PC-3 (cell line): Measurements from ENCODE around the gene CNTNAP2. TPM values are rescaled to one million over a fixed set of nuclear protein-coding genes. Genes with fewer than 3 reads are reported as not detected.
A peak's percentile ranks its signal among the peaks of the same experiment; 100 is the strongest.

Source experiments
- ATAC-seq: fragments of 200-7000 bp; cut with Tn5 transposase; 2 replicates; pipeline ENCODE4 v1.9.1; 2020; ENCODE audit warnings: mild to moderate bottlenecking, moderate library complexity
- BruUV-seq: library from RNA; stranded (reverse); fragments of 400-500 nt; replicated peaks from 2 replicates; lab custom pipeline; 2021; lab: Mats Ljungman, UMichigan
- CTCF ChIA-PET: fragments of 300-600 bp; sonication (Branson Sonifier 250); formaldehyde crosslinking; loops from one replicate; lab custom pipeline; 2022; ENCODE audit warnings: antibody characterized with exemption; lab: Charles Lee
- POLR2A ChIA-PET: fragments of 300-600 bp; sonication (Branson Sonifier 250); formaldehyde crosslinking; loops from one replicate; lab custom pipeline; 2022; ENCODE audit warnings: antibody characterized with exemption; ENCODE audit not compliant: unreplicated experiment; lab: Charles Lee
- DNase-seq: peaks from one replicate; pipeline ENCODE4 v3.0.0-alpha.2; 2015
- H2AFZ ChIP-seq: fragments of 300-600 bp; sonication (generic); 2 replicates; pipeline ENCODE4 v1.6.0; 2016; ENCODE audit warnings: antibody characterized with exemption, low read length
- H3F3A ChIP-seq: fragments of 300-600 bp; sonication (generic); one replicate; pipeline ENCODE4 v1.6.0; 2017; ENCODE audit warnings: antibody characterized with exemption, low read length, control low read depth, mild to moderate bottlenecking; ENCODE audit not compliant: unreplicated experiment
- H3K27ac ChIP-seq: fragments of 300-600 bp; sonication (generic); 2 replicates; pipeline ENCODE4 v1.5.1; 2016; ENCODE audit warnings: mild to moderate bottlenecking, low read length
- H3K27me3 ChIP-seq: fragments of 300-600 bp; sonication (generic); 2 replicates; pipeline ENCODE4 v1.6.1; 2016; ENCODE audit warnings: low read length, mixed read lengths
- H3K36me3 ChIP-seq: fragments of 300-600 bp; sonication (generic); 2 replicates; pipeline ENCODE4 v1.6.1; 2016; ENCODE audit warnings: low read depth, mixed run types, low read length, mixed read lengths
- H3K4me1 ChIP-seq: fragments of 300-600 bp; sonication (generic); 2 replicates; pipeline ENCODE4 v1.5.1; 2016; ENCODE audit warnings: low read length; ENCODE audit not compliant: insufficient read depth
- H3K4me2 ChIP-seq: fragments of 300-600 bp; sonication (generic); 2 replicates; pipeline ENCODE4 v1.6.0; 2016; ENCODE audit warnings: low read length
- H3K4me3 ChIP-seq: fragments of 300-600 bp; sonication (generic); 2 replicates; pipeline ENCODE4 v1.5.1; 2016; ENCODE audit warnings: mild to moderate bottlenecking, low read length, mixed read lengths
- H3K79me2 ChIP-seq: fragments of 300-600 bp; sonication (generic); 2 replicates; pipeline ENCODE4 v1.6.1; 2017; ENCODE audit warnings: low read length, mixed read lengths
- H3K9ac ChIP-seq: fragments of 300-600 bp; sonication (generic); 2 replicates; pipeline ENCODE4 v1.6.0; 2016; ENCODE audit warnings: mild to moderate bottlenecking, low read length
- H3K9me2 ChIP-seq: fragments of 300-600 bp; sonication (generic); replicated peaks from 2 replicates; pipeline ENCODE4 v1.6.1; 2016; ENCODE audit warnings: mixed run types, low read length, mixed read lengths
- H3K9me3 ChIP-seq: fragments of 300-600 bp; sonication (generic); 2 replicates; pipeline ENCODE4 v1.6.1; 2016; ENCODE audit warnings: low read length, mixed read lengths
- H4K20me1 ChIP-seq: fragments of 300-600 bp; sonication (generic); 2 replicates; pipeline ENCODE4 v1.6.1; 2016; ENCODE audit warnings: low read length, mixed read lengths
- CTCF ChIP-seq: fragments of 300-600 bp; sonication (generic); conservative IDR thresholded peaks from 2 replicates; pipeline ENCODE4 v1.5.1; 2017; ENCODE audit warnings: antibody characterized with exemption, low read depth, mild to moderate bottlenecking, low read length
- EZH2 ChIP-seq: fragments of 300-600 bp; sonication (generic); IDR thresholded peaks from one replicate; pipeline ENCODE4 v1.6.1; 2017; ENCODE audit warnings: antibody characterized with exemption, mild to moderate bottlenecking, low read length; ENCODE audit not compliant: unreplicated experiment
- EZH2phosphoT487 ChIP-seq: fragments of 300-600 bp; sonication (generic); IDR thresholded peaks from 2 replicates; pipeline ENCODE4 v1.6.1; 2018; ENCODE audit warnings: mild to moderate bottlenecking, antibody characterized with exemption, low read length, borderline replicate concordance
- intact Hi-C: fragments of 100-400 bp; cut with micrococcal nuclease; formaldehyde crosslinking; loops from 2 replicates; pipeline ENCODE4 v1.9.0; 2023
- total RNA-seq: library from RNA; depleted of rRNA; stranded (reverse); fragments of >200 nt; gene quantifications from 2 replicates; pipeline ENCODE4 v1.2.3, GENCODE V29; 2014

Gene CNTNAP2
- total RNA-seq, 1 experiment from 2014 or later: 1.5 TPM

DNA sequence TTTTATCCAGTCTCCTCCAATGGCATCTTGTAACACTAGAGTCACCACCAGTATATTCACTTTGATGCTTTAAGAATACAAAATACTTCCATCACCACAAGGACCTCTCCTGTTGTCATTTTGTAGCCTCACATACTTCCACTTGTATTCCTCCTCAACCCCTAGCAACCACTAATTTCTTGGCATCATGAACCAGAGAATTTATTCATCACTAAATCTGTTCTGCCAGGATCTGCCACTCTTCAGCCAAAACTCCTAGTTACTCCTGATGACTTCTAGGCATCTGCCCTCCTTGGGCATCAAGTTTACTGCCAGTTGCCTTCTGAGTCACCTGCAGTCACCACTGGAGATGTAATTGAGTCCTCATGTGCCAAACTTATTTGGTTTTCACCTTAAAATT, 906.8 kb downstream of the CNTNAP2 start:
- Histone ChIP-seq H3K9me3 (no peaks in the 10 kb centered on the region), H4K20me1 (no peaks in the 10 kb centered on the region), H3K27me3 (no peaks in the 10 kb centered on the region), H3K36me3 (no peaks in the 10 kb centered on the region), H3K9ac (no peak overlapping the region), H3K4me3 (no peak overlapping the region), H3F3A (no peaks in the 10 kb centered on the region), H3K79me2 (no peaks in the 10 kb centered on the region), H2AFZ (no peak overlapping the region), H3K9me2 (no peaks in the 10 kb centered on the region), H3K4me1 (no peaks in the 10 kb centered on the region), H3K27ac (no peak overlapping the region), H3K4me2 (no peak overlapping the region)
- no TSS peak for BruUV-seq
- ChIA-PET CTCF (no interaction called here), POLR2A (no interaction called here)
- TF ChIP-seq EZH2phosphoT487: no peak
- no peak for TF ChIP-seq EZH2
- no peak for TF ChIP-seq CTCF
- no peak for ATAC-seq
- intact Hi-C loops: no loop called here
- no peak for DNase-seq

DNA sequence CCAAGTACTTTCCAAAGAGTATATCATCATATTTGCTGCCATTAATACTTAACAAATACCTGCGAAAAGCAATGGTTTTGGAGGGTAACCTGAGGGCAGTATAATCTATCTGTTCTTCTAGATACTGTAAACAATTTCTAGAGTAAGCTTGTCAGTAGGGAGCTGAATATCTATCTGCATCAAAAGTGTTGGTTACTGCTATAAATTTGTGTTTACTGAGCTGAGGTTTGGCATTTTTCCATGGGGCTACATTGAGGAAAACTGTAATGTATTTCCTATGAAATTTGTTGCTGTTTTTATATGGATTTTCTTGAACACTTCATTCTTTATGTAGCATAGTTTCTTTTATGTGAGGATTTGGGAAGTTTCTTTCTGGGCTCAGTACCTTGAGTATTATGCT, 913.4 kb downstream of the CNTNAP2 start:
- Histone ChIP-seq H3K4me1 (no peaks in the 10 kb centered on the region), H2AFZ (no peak overlapping the region), H3K9ac (no peak overlapping the region), H3K79me2 (no peaks in the 10 kb centered on the region), H3K4me3 (no peak overlapping the region), H3K9me2 (no peaks in the 10 kb centered on the region), H3K27me3 (no peaks in the 10 kb centered on the region), H3K27ac (no peak overlapping the region), H3K9me3 (no peaks in the 10 kb centered on the region), H3K36me3 (no peaks in the 10 kb centered on the region), H4K20me1 (no peaks in the 10 kb centered on the region), H3K4me2 (no peak overlapping the region), H3F3A (no peaks in the 10 kb centered on the region)
- BruUV-seq: no TSS peak
- DNase-seq (peak; percentile 34), ATAC-seq (peak; percentile 50)
- intact Hi-C loops: loop anchor here (5.0 to 10.0 kb wide), 2 partner anchors 295 to 1057 kb away; no protein-coding TSS in a partner anchor
- POLR2A ChIA-PET: no interaction called here
- CTCF ChIA-PET: no interaction called here
- TF ChIP-seq EZH2 (no peak), CTCF (no peak), EZH2phosphoT487 (no peak)

DNA sequence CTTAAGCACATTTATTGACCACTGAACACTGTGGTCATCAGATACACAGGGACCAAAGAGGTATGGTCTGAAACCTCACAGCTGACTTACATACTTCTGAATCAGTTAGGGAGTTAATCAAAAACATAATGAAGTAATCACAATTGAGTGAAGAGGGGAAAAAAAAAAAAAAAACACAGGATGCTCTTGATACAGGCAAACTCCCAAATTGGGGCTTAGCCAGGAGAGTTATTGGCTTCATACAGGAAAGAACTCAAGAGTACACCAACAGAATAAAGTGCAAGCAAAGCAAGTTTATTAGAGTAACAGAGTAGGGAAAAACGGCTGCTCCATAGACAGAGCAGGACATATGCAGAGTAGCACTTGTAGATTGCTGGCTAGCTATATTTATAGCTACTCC, 917.0 kb downstream of the CNTNAP2 start:
- no peak overlapping the region for H2AFZ ChIP-seq
- H3K27me3 ChIP-seq: no peaks in the 10 kb centered on the region
- ChIA-PET CTCF (no interaction called here), POLR2A (no interaction called here)
- no peaks in the 10 kb centered on the region for H3F3A ChIP-seq
- no peaks in the 10 kb centered on the region for H3K79me2 ChIP-seq
- ATAC-seq (no peak), DNase-seq (no peak)
- H3K36me3 ChIP-seq: no peaks in the 10 kb centered on the region
- no TSS peak for BruUV-seq
- TF ChIP-seq EZH2phosphoT487: no peak
- no peak for TF ChIP-seq EZH2
- TF ChIP-seq CTCF: no peak
- H3K4me1 ChIP-seq: no peaks in the 10 kb centered on the region
- H3K9me3 ChIP-seq: no peaks in the 10 kb centered on the region
- no peak overlapping the region for H3K4me2 ChIP-seq
- no peak overlapping the region for H3K9ac ChIP-seq
- no peaks in the 10 kb centered on the region for H4K20me1 ChIP-seq
- intact Hi-C loops: loop anchor here (10.0 kb wide), 1 partner anchor 299 kb away; no protein-coding TSS in a partner anchor
- H3K4me3 ChIP-seq: no peak overlapping the region
- no peak overlapping the region for H3K27ac ChIP-seq
- H3K9me2 ChIP-seq: no peaks in the 10 kb centered on the region
